HG02870 (cell line): ENCODE data around the gene APEH.

Source experiments
- ATAC-seq: cut with Tn5 transposase; IDR thresholded peaks from one replicate; pipeline ENCODE4 v1.9.1; 2021; ENCODE audit warnings: mild to moderate bottlenecking, moderate library complexity; ENCODE audit not compliant: unreplicated experiment

The APEH gene

GRCh38 chr3:49723628-49724551 is 49.7 kb downstream of the APEH start, which contains the start of gene GMPPB:
TSS of gene GMPPB (minus strand) at chr3:49723951. CDS start at chr3:49723726, 225 bp downstream.
- peak; percentile 74 for ATAC-seq

DNA sequence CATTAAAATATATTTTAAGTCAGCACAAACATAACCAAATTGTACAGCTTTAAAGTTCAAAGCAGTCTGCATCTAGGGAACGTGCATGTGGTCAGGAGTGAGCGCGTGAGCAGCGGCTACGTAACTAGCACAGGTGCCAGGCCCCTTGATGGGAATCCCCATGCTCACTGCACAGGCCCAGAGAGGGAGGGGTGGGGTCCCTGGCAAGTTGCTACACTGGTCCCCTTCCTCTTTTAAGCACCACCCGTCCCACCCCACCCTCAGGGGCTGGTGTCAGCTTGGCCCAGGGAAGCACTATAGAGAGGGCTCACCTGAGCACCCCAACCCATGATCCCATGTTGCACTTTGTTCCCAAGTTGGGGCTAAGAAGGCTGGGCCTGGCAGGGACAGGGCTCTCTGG is 50.4 kb downstream of the APEH start:
- ATAC-seq, result no peak

DNA sequence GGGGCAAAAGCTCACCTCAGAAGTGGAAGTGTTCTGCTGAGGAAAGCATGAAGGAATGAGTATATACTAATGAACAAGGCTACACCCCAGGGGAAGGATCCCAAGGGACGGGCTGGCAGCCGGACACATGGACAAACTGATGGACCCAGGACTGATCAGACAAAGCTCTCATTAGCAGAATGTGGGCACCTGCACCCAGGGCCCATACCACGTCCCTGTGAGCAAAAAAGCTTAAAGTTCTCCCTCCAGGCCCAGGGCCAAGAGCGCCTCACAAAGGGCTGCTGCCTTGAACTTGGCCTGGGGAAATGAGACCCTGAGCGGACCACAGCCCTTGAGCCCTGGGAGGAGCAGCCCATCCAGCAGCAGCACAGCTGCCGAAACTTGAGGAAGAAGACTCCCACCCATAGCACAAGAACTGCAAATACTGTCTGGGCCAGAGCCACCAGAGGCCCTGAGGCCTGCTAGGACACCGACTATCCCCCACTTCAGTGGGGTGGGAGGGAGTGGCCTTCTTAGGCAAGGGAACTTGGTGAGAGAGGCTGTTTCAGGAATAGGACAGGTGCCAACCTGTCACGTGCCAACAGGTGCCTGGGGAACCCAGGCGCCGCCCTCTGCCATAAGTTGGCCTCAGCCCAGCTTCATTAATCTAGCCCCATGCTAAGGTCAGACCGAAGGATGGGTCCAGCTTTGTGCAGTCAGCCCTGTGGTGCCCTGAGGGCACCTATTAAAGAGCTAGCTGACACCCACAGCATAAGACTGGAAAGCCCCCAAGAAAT is 51.9 kb downstream of the APEH start:
- no peak for ATAC-seq

DNA sequence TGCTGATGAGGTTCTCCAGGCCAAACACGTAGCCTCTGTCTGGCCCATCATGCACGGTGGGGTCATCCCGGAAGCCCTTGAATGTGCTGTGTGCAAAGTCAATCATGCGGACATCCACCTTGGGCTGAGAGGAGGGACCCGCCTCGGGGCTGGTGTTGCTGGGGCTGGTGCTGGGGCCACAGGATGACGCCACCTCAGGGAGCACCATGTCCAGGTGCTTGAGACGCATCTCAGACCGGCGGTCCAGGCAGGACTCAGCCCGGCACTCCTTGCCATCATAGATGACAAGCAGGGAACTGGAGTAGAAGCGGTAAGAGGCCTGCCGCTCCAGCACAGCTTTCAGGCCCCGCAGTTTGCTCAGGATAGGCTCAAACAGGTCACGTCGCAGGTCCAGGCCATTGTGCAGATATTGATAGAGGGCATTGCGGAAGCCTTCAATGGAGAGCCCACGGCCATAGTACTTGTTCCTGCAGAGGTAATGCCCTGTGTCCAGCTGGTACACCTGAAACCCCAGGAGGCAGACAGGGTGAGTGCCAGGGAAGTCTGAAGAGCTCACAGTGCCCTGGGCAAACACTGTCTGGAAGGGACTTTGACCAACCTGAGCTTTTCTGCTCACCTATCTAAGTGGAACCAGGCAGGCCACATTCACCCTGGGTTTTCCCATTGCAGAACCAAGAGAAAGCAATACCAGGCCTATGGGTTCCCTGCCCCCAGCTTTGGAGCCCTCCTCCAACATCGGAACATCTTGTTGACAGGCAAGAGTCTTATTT is 53.2 kb downstream of the APEH start:
- ATAC-seq, result no peak

DNA sequence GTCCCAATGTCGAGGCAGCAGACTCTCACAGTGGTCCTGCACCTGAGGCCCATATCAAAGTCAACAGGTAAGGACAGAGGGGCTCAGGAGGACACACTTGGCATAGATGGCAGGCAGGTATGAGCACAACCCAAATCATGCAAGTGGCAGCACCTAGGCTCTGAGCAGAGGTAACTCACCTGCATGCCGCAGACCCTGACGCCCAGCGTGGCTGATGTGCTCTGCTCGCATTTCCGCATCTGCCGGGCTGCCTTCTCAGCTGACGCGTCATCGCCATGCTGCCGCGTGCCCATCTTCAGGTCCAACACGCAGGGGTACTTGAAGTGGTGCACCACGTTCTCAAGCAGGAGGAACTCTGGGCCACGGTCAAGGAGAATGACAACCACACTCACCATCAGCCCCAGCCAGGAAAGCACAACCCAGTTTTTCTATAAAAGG is 53.8 kb downstream of the APEH start:
- no peak for ATAC-seq

DNA sequence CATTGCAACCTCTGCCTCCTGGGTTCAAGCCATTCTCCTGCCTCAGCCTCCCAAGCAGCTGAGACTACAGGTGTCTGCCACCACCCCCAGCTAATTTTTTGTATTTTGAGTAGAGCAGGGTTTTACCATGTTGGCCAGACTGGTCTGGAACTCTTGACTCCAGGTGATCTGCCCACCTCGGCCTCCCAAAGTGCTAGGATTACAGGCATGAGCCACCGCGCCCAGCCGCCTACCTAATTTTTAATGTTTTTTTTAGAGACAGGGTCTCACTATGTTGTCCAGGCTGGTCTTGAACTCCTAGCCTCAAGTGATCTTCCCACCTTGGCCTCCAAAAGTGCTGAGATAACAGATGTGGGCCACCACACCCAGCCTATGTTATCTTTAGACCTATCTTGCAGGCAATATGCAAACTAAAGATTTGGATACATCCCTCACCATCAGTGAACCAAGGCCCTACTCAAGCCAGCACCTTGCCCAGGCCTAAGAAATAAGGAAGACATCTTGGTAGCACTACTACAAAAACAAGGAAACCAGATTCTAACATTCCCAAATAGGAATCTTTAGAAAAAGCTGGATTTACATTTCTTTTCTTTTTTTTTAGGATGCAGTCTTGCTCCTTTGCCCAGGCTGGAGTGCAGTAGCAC is 55.9 kb downstream of the APEH start:
- no peak for ATAC-seq

- no peak for ATAC-seq
Measured at GRCh38 chr3:49732597-49732996, 58.4 kb downstream of the APEH start.

- ATAC-seq, result no peak
Measured at GRCh38 chr3:49733551-49733950, 59.4 kb downstream of the APEH start.
